K562 (cell line): ENCODE data around the gene RGS9. TPM values are rescaled to one million over a fixed set of nuclear protein-coding genes. Genes with fewer than 3 reads are reported as not detected.

Experiments used
- ATAC-seq: fragments of 200-7000 bp; cut with Tn5 transposase; 3 replicates; pipeline ENCODE4 v1.9.1; 2020; ENCODE audit warnings: moderate library complexity
- BruUV-seq: library from RNA; stranded (reverse); fragments of 400-500 nt; replicated peaks from 2 replicates; lab custom pipeline; 2021; lab: Mats Ljungman, UMichigan
- CTCF ChIA-PET: fragments of 300-600 bp; formaldehyde crosslinking; extraction: SDS; loops from one replicate; lab custom pipeline; 2021; ENCODE audit warnings: low intra/inter-chr PET ratio; lab: Yijun Ruan, JAX
- POLR2A ChIA-PET: fragments of 300-600, 350-650 bp; sonication (Branson Sonifier 250); formaldehyde crosslinking; extraction: SDS; loops from one replicate; lab custom pipeline; 2021; ENCODE audit warnings: antibody characterized with exemption, inconsistent platforms; lab: Yijun Ruan, JAX
- DNase-seq, 4 experiments: peaks; one replicate each; pipeline versions ENCODE4 v3.0.0 to v3.0.0-alpha.2; 2011 to 2018; ENCODE audit warnings: low spot score in 3 of 4, mixed read lengths in 3 of 4; ENCODE audit errors: extremely low read depth in 1 of 4
- FAIRE-seq: peaks from 2 replicates; lab custom pipeline; 2011; peaks lifted over from hg19 to GRCh38; lab: Jason Lieb, UNC
- H2AFZ ChIP-seq: 2 replicates; pipeline ENCODE4 v1.6.0; 2011; ENCODE audit warnings: low read depth, low read length, control low read depth, inconsistent platforms
- H3K27ac ChIP-seq: fragments of 200-600 bp; 3 replicates; pipeline ENCODE4 v1.8.0; 2011; ENCODE audit warnings: low read depth, mild to moderate bottlenecking, control low read depth, inconsistent platforms, low read length, moderate library complexity, mixed read lengths; ENCODE audit errors: extremely low read depth
- H3K27me3 ChIP-seq, 2 experiments: fragments of 300-600 bp in 1 of 2; 2 replicates in 1 of 2; 3 replicates in 1 of 2; pipeline versions ENCODE4 v1.6.0 to v1.8.0; 2011; ENCODE audit warnings: inconsistent platforms in 2 of 2, low read length in 2 of 2, mild to moderate bottlenecking in 1 of 2, mixed read lengths in 1 of 2, moderate library complexity in 1 of 2; ENCODE audit not compliant: control insufficient read depth in 2 of 2, insufficient read depth in 2 of 2
- H3K36me3 ChIP-seq: fragments of 300-600 bp; 3 replicates; pipeline ENCODE4 v1.8.0; 2011; ENCODE audit warnings: mild to moderate bottlenecking, low read length, inconsistent platforms; ENCODE audit not compliant: control insufficient read depth, insufficient read depth
- H3K4me1 ChIP-seq, 2 experiments: fragments of 200-600 bp in 1 of 2; replicated peaks in 1 of 2; 2 replicates in 1 of 2; 3 replicates in 1 of 2; pipeline versions ENCODE4 v1.5.1 to v1.8.0; 2011; ENCODE audit warnings: inconsistent platforms in 2 of 2, low read length in 2 of 2, mild to moderate bottlenecking in 1 of 2, mixed read lengths in 1 of 2, moderate library complexity in 1 of 2; ENCODE audit not compliant: control insufficient read depth in 2 of 2, insufficient read depth in 2 of 2
- H3K4me2 ChIP-seq: 2 replicates; pipeline ENCODE4 v1.6.1; 2011; ENCODE audit warnings: low read length, control low read depth, inconsistent platforms, mixed read lengths; ENCODE audit not compliant: insufficient read depth
- H3K4me3 ChIP-seq: fragments of 200-600 bp; sonication (generic), shearing (Covaris generic); 2 replicates; pipeline ENCODE4 v1.5.1; 2016; ENCODE audit warnings: control low read depth, inconsistent platforms
- H3K79me2 ChIP-seq: fragments of 200-600 bp; 3 replicates; pipeline ENCODE4 v1.8.0; 2011; ENCODE audit warnings: low read length, inconsistent platforms; ENCODE audit not compliant: control insufficient read depth, insufficient read depth
- H3K9ac ChIP-seq, 2 experiments: 2 replicates each; pipeline versions ENCODE4 v1.6.0 to v1.6.1; 2011; ENCODE audit warnings: low read depth in 2 of 2, low read length in 2 of 2, control low read depth in 1 of 2, inconsistent platforms in 1 of 2, mild to moderate bottlenecking in 1 of 2, mixed read lengths in 1 of 2; ENCODE audit not compliant: insufficient read depth in 1 of 2
- H3K9me1 ChIP-seq: one replicate; pipeline ENCODE4 v1.6.0; 2011; ENCODE audit warnings: inconsistent platforms, mild to moderate bottlenecking, low read length, moderate library complexity; ENCODE audit not compliant: control insufficient read depth, insufficient read depth
- H3K9me3 ChIP-seq: replicated peaks from 2 replicates; pipeline ENCODE4 v1.5.1; 2011; ENCODE audit warnings: low read depth, low read length, inconsistent platforms; ENCODE audit not compliant: control insufficient read depth, insufficient read depth
- H4K20me1 ChIP-seq: replicated peaks from 2 replicates; pipeline ENCODE4 v1.6.1; 2011; ENCODE audit warnings: low read length, inconsistent platforms, mixed read lengths; ENCODE audit not compliant: control insufficient read depth, insufficient read depth
- COPS2 ChIP-seq: fragments of 450-650 bp; conservative IDR thresholded peaks from 2 replicates; pipeline ENCODE4 v1.6.1; 2016; ENCODE audit warnings: mild to moderate bottlenecking, moderate library complexity
- CREM ChIP-seq: IDR thresholded peaks from 2 replicates; pipeline ENCODE4 v1.6.1; 2014; ENCODE audit warnings: antibody characterized with exemption, low read depth
- FOS ChIP-seq: IDR thresholded peaks from 3 replicates; pipeline ENCODE4 v1.6.1; 2011; ENCODE audit not compliant: insufficient read length; ENCODE audit errors: extremely low read depth
- IRF2 ChIP-seq: sonication (generic); formaldehyde crosslinking; IDR thresholded peaks from 2 replicates; pipeline ENCODE4 v1.8.1; 2022; ENCODE audit warnings: mild to moderate bottlenecking, missing genetic modification reagents
- MYC ChIP-seq, 2 experiments: fragments of 250-450 bp in 1 of 2; sonication (Bioruptor Pico) in 1 of 2; IDR thresholded peaks; 2 replicates each; pipeline versions ENCODE4 v1.5.1 to v1.6.1; 2012 to 2021; ENCODE audit warnings: low read depth in 2 of 2, borderline replicate concordance in 1 of 2, improper control_type of control experiment in 1 of 2, low read length in 1 of 2, mild to moderate bottlenecking in 1 of 2, moderate library complexity in 1 of 2
- NUFIP1 ChIP-seq: fragments of 450-650 bp; IDR thresholded peaks from 2 replicates; pipeline ENCODE4 v1.6.1; 2018; ENCODE audit not compliant: partially characterized antibody
- TRIM28 ChIP-seq: fragments of 450-650 bp; IDR thresholded peaks from 2 replicates; pipeline ENCODE4 v1.6.1; 2017
- ZFP1 ChIP-seq: fragments of 450-650 bp; formaldehyde crosslinking; IDR thresholded peaks from 2 replicates; pipeline ENCODE4 v1.4.0; 2020; ENCODE audit warnings: mild to moderate bottlenecking, mixed read lengths
- ZNF134 ChIP-seq: fragments of 250-450 bp; sonication (Bioruptor Pico); conservative IDR thresholded peaks from 2 replicates; pipeline ENCODE4 v1.4.0; 2020
- ZNF436 ChIP-seq: fragments of 250-450, 450-650 bp; sonication (Bioruptor Pico); formaldehyde crosslinking; IDR thresholded peaks from 2 replicates; pipeline ENCODE4 v1.7.0; 2020; ENCODE audit warnings: mild to moderate bottlenecking
- ZNF780A ChIP-seq: fragments of 250-450 bp; sonication (Bioruptor Pico); IDR thresholded peaks from 2 replicates; pipeline ENCODE4 v1.5.0; 2021; ENCODE audit warnings: mild to moderate bottlenecking
- ZNF785 ChIP-seq: fragments of 250-450 bp; sonication (Bioruptor Pico); IDR thresholded peaks from 2 replicates; pipeline ENCODE4 v1.4.0; 2020; ENCODE audit warnings: mild to moderate bottlenecking
- ZSCAN32 ChIP-seq: fragments of 450-650 bp; formaldehyde crosslinking; IDR thresholded peaks from 2 replicates; pipeline ENCODE4 v1.4.0; 2020; ENCODE audit warnings: mild to moderate bottlenecking, moderate library complexity
- WGBS: fragments of 100-300 bp; shearing (Covaris generic); methylation state at CpG from one replicate; pipeline ENCODE4 v1.1.6; 2016; ENCODE audit warnings: low coverage, mixed read lengths; ENCODE audit not compliant: insufficient coverage; ENCODE audit errors: missing lambda C conversion rate; 5-methylcytosine and 5-hydroxymethylcytosine counted together
- in situ Hi-C: fragments of 300-500 bp; cut with MboI; formaldehyde crosslinking; loops from 4 replicates; pipeline ENCODE4 v1.15.0; 2018; ENCODE audit warnings: inconsistent platforms, mixed read lengths
- intact Hi-C: fragments of 100-400 bp; cut with micrococcal nuclease; formaldehyde crosslinking; loops from 2 replicates; pipeline ENCODE4 v1.14.2; 2022
- polyA plus RNA-seq, 8 experiments: library from polyadenylated mRNA; depleted of rRNA in 4 of 8; stranded (reverse) in 5 of 8; unstranded in 3 of 8; fragments of >200 nt; fragmentation: Nextera tagmentation in 2 of 8; fragmentation: Illumina TruSeq in 1 of 8; extraction: Ambion mirVana in 2 of 8; extraction: Trizol in 1 of 8; gene quantifications; 2 replicates each; pipeline versions ENCODE4 v1.2.1 to v1.2.3, GENCODE V29; 2011 to 2014; ENCODE audit warnings: inconsistent platforms in 1 of 8, missing spikeins in 1 of 8
- total RNA-seq, 7 experiments: library from RNA; depleted of rRNA in 6 of 7; stranded (reverse); fragments of >200 nt in 6 of 7; fragmentation: Illumina TruSeq in 2 of 7; extraction: Trizol in 2 of 7; gene quantifications; 2 replicates each; pipeline versions ENCODE4 v1.2.1 to v1.2.3, GENCODE V29; 2011 to 2021; ENCODE audit warnings: low replicate concordance in 1 of 7
- TF ChIP-seq, protein P1 (sequence below): sonication (generic); formaldehyde crosslinking; IDR thresholded peaks from 2 replicates; pipeline ENCODE4 v1.9.0; 2022; ENCODE audit warnings: mild to moderate bottlenecking, missing genetic modification reagents

Gene RGS9
- total and polyA plus RNA-seq, 9 of the 15 experiments (the other 6 are each of a cell fraction or from before 2014, with no cell fraction given), result 0.18 to 1.4 (median 0.55) TPM

DNA sequence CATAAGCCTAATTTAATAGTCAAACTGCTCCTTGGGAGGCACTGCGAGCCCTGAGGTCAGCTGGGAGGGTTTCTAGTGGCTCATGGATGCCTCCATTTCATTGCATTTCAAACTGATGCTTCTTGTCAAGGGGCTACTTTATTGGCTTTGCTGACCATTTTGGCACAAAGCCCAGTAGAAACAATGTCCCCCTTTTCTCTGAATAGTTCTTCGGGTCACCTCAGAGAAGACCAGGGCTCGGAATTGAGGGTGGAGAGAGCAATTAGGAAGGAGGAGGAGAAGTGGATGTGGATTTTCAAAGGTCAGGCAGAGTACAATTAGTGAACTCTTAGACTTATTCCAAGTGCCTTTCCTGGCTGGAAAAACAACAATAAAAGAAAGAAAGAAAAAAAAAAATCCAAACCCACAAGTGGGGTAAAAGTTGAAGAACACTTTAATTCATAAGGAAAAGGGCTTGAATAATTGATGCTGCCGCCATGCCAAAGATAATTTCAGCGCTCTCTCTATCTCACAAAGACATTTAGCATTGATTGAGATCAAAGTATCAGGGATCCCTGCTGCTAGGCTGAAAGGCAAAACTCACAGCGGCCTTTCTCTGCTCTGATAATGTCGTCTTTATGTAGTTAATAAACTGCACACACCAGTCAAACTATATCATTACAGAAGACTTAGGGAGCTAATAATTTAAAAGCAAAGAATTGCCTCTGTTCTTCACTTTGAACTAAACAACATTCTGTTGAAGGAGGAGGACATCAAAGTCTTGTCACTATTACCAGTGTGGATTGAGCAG is 122.7 kb downstream of the RGS9 start:
- TF ChIP-seq ZSCAN32 (CRISPR knock-in tag) (no peak), ZNF134 (CRISPR knock-in tag) (no peak), FOS (no peak), NUFIP1 (no peak), TRIM28 (no peak), ZNF785 (CRISPR knock-in tag) (no peak), CREM (no peak), ZNF436 (CRISPR knock-in tag) (no peak), COPS2 (no peak), IRF2 (CRISPR knock-in tag) (no peak), MYC (IDR thresholded peaks at IDR 0.05; ENCODE audit: low read depth, low read length) (no peak), MYC (CRISPR knock-in tag; IDR thresholded peaks at IDR 0.05; ENCODE audit: borderline replicate concordance, low read depth) (no peak), ZFP1 (CRISPR knock-in tag) (no peak), ZNF780A (CRISPR knock-in tag) (no peak)
- TF ChIP-seq, protein P1, sequence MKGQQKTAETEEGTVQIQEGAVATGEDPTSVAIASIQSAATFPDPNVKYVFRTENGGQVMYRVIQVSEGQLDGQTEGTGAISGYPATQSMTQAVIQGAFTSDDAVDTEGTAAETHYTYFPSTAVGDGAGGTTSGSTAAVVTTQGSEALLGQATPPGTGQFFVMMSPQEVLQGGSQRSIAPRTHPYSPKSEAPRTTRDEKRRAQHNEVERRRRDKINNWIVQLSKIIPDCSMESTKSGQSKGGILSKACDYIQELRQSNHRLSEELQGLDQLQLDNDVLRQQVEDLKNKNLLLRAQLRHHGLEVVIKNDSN, result no peak
- TF ChIP-seq, all 486 proteins: peak for 0
- DNase-seq (no peak), FAIRE-seq (no peak), ATAC-seq (no peak)
- H3K4me2 ChIP-seq, result no peak overlapping the region
- WGBS, result under 1% methylated on average over 7 of the region's 7 CpGs
- no peaks in the 10 kb centered on the region for H3K79me2 ChIP-seq
- no peaks in the 10 kb centered on the region for H4K20me1 ChIP-seq
- ChIA-PET CTCF (no interaction called here), POLR2A (no interaction called here)
- BruUV-seq, result no TSS peak
- H3K27me3 ChIP-seq, result peaks cover 0 to 9% of the 10 kb centered on the region in 2 experiments; a peak in 4 of 5 replicates
- no peaks in the 10 kb centered on the region for H3K9me1 ChIP-seq
- H3K9ac ChIP-seq, result no peak overlapping the region
- no peak overlapping the region for H2AFZ ChIP-seq
- intact Hi-C loops, result no loop called here
- no peaks in the 10 kb centered on the region for H3K4me1 ChIP-seq
- no peaks in the 10 kb centered on the region for H3K9me3 ChIP-seq
- H3K36me3 ChIP-seq, result no peaks in the 10 kb centered on the region
- no peak overlapping the region for H3K4me3 ChIP-seq
- no peak overlapping the region for H3K27ac ChIP-seq
- in situ Hi-C loops, result no loop called here
